ENCODE results near the gene KIF21A.

KIF21A gene

GRCh38 chr12:39252628-39253027 is 190.3 kb downstream of the KIF21A start:
- DNase-seq: no peak
